HG03460 (cell line): ENCODE data around the gene ULBP3.
"Not testable (repeated sequence)": the region's sequence is repeated elsewhere in the genome, so short reads cannot be mapped to it uniquely, and the experiment has no call there.

Experiments
- ATAC-seq: cut with Tn5 transposase; IDR thresholded peaks from one replicate; pipeline ENCODE4 v1.9.1; 2021; ENCODE audit not compliant: unreplicated experiment

ULBP3 gene

DNA sequence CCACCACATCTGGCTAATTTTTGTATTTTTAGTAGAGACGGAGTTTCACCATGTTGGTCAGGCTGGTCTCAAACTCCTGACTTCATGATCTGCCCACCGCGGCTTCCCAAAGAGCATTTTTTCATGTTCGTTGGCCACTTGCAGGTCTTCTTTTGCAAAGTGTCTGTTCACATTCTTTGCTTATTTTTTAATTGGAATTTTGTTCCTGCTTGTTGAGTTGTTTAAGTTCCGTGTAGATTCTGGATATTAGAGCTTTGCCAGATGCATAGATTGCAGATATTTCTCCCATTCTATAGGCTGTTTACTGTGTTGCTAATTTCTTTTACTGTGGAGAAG lies 51.8 kb downstream of the ULBP3 start:
- ATAC-seq, result not testable (repeated sequence)

DNA sequence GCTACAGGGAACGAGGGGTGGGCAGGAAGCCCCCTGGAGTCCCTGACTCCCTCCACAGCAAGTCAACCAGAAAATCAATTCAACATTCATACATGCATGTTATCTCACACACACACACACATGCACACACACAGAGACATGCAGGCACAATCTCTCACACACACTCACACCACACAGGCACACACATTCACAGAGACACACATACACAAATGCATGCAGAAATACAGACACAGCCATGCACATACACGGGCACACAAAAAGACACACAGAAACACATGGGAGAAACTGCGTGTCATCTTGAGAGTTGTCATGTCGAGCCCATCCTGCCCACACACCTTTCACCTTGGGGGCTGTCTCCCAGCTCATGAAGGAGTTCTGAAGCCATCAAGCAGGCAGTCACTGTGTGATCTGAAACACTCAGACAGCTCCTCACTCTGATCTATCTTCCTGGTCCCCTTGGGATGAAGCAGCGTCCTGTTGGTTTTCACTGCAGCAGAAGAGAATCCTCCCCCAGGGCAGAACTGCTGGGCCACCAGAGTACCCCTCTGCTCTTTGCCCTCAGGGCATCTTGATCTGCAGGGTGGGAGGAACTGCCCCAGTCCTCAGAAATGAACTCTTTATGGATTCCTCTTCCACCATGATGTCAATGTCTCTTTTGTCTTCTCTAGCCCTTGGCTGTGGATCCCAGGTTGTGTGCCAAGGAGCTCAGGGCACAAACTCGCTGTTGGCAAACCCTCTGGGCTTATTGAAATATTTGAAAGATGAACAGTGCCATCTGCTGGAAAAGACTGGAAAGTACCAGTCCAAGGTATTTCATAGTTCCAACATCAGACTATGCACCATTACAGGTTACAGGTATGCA lies 52.4 kb downstream of the ULBP3 start:
- peak; percentile 67 for ATAC-seq

DNA sequence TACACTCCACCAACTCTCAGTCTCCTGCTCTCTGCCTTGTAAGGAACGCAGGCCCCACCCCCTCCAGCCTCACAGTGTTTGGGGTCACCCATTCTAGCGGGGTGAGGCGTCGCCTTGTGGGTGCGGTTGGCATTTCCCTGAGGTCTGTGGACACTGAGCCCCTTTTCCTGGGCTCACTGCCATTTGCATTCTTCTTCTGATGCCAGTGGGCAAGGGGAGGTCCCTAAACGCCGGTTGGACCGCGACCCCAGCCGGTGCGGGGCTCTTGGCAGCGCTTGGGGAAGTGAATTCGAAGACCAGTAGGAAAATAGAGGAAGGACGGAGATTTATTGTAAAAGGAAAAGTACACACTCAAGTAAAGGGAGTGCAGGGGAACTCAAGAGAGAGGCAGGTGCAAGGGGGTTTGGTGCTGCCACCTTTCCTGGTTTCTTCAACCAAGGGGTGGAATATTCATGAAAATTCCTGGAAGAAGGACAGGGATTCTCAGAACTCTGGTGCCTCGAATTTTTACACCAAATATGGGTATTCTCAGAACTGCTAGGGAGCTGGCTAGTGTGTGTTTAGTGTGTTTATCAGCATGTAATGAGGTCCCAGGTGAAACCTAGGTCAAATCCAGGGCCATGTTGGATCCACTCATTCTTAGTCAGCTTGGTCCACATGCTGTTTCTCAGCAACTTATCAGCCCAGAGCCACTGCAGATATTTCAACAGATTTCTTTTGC lies 53.5 kb downstream of the ULBP3 start:
- ATAC-seq, result not testable (repeated sequence)

DNA sequence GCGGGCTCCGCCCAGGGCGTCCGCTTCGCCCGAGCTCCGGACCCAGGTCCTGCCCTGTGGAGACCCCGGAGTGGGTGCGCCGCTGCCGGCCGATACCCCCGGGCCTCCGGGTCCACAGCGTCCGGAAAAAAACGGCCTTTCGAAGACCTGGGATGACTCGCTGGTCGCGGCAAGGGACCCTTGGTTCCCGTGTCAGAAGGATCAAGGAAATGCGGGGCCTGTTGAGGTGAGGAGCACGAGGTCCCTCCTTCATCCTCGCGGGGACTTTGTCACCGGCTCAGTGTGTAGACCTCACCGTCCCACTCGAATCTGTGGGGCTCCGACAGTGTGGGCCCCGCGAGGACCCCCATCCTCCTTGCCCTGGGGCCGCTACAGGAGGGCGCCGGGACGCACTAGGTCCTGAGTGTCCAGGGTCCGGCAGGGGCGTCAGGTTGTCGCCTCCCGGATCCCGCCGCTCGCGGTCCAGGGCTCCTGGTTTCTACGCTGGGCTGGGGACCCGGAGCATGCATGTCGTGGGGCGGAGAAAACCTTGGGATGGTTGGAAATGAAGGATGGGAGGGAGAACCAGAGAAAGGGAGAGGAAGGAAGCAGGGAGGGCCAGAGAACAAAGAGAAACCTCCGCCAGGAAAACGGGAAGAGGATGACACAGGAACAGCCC lies 54.2 kb downstream of the ULBP3 start:
- ATAC-seq, result not testable (repeated sequence)

DNA sequence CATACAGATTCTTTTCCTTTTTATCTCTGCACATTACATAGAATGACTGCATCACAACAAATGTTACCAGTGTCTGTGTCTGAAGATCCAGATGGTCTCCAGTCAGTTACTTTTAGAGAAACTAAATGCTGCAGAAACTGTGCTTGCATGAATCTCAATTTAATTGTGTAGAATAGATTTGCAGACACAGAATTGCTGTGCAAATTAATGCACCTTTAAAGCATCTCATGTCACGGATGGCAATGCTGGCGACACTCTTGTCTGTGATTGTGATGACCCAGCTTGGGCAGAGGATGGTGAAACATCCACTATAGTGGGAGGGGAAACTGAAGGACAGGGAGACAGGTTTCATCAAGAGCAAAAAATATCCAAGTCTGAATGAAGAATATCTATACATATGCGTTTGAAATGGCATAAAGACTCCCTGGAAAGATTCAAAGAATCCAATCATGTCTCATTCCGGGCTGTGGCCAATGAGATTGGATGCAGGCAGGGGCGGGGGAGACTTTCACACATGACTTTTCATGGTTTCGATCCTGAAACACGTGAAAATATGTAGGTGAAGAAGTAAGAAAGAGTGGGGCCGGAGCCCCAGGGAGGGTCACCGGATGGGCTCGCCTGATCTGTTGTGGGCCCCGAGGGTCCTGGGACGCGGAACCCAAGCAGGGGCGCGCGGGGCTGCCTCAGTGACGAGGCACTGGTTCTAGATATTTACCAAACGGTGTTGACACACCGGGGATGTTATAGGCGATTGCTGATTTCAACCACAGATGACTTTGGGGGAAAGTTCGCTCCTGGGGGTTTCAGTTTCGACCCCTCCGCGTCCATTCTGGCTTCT lies 54.9 kb downstream of the ULBP3 start:
- not testable (repeated sequence) for ATAC-seq

DNA sequence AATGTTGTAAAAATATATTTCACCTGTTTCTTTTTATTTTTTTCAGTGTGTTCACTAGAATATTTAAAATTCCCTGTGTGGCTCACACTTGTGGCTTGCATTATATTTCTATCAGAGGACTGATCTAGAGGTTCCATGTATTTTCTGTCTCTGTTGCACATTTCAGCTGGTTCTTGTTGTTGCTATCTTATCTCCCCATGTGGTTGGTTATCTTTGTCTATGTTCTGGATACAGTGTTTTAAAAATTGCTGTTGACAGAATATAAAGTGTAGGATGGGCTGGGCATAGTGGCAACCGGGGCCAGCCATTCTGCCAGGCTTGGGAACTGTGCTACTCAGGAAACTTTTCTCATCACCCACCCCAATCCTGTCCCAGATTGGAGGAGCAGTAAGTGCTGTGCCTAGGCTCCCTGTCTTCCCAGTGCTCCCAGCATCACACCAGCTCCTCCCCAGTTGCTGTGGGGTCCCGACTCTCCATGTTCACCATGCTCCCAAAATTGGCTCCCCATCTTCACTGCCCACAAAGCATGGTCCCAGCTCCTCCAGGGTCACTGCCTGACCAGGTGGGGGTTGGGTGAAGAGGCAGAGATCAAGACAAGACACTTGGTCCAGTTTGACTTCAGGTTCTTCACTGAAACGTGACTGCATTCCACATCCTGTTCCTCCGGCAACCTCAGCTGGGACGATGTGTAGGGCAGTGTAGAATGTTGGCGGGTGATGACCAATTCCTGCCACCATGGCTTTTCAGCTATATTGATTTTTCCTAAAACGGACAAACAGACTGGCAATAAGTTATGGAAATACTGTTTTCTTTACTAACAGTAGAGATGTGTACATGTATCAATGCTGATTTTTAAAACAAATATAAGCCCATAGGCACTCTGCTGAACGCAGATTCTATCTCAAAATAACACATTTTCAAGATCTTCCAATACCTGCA lies 55.8 kb downstream of the ULBP3 start:
- not testable (repeated sequence) for ATAC-seq
